NAMALWA (cell line): ENCODE measurements around the gene BTBD7.

Experiments
- DNase-seq: peaks from one replicate; pipeline ENCODE4 v3.0.0-alpha.2; 2015; ENCODE audit warnings: low spot score

BTBD7 gene

DNA sequence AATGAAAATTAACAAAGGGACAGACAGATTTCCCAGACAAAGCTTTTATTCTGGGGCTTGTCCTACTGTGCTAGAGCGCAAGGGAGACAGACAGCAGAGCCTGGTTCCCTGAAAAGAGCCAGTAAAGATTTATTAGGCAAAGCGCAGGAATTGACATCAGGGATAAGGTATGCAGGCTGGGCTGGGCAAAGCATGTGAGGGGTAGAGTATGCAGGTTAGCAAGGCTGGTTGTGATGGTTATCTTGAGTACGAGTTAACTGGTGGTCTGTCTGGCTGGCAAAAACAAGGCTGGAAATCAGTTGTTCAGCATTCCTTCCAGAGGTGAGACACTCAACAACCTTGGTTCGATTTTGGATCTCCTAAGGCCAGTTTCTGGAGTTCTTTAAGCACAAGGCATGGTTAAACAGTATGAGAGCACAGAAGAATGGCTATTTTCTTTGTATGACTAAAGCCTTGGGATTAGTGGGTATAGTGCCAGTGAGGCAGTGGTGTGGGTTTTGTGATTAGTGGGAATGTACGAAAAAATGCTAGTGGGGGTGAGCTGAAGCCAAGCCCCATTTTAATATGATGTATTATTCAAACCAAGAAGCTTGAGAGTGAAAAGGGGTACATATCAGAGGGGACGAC lies 30.9 kb downstream of the BTBD7 start:
- DNase-seq, result no peak

- DNase-seq, result no peak
Measured at GRCh38 chr14:93299866-93300265, 33.0 kb downstream of the BTBD7 start.

DNA sequence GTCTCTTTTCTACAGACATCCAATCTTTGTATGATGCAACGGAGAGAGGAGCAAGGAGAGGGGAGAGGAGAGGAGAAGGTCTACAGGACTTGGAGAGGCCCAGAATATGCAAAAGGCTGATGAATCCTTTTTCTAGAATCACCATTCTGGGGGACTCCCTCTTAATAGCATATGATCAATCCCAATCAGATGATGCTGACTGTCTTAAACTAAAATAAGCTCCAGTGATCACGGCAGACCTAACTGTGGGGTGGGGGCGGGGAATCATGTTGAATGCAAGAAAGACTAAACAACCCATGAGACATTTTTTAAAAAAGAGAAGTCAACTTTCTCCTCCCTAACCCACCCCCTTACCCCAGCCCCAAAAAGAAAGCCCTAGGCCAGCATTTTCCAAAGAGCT lies 33.4 kb downstream of the BTBD7 start:
- no peak for DNase-seq

- no peak for DNase-seq
Measured at GRCh38 chr14:93295541-93296220, 37.2 kb downstream of the BTBD7 start.

- DNase-seq, result no peak
Measured at GRCh38 chr14:93286212-93286890, 46.5 kb downstream of the BTBD7 start.

DNA sequence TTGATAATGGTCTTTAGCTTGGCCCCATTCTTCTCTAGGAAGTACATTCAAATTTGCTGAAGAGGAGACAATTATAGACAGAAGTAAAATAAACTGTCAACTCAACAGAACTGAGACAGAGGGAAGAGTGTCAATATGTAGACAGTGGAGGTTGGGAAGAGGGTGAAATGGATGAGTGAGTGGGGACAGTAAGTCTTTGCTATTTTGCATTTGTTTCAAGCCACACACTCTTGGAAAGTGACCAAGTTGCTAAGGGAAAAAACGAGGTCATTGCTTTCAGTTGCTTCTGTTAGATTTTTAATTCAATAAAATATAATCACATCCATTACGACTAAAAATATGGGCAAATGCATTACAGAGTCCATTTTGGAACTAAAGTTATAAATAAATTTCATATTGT lies 47.8 kb downstream of the BTBD7 start:
- DNase-seq, result no peak

DNA sequence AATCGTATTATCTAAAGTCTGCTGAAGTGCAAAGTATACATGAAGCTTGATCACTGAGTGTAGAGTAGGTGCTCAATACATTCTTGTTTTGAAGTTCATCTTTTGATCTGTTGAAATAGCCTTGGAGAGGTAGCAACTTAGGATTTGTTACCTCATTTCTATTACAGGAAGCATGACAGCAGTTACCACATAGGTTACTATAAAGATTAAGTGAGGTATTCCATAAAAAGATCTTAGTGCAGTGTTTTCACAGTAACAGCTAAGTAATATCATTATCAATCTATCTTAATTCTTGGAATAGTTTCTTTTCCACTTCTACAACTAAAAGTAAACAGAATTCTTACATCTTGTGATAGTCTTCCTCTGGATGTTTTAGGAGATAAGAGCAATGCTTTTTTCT lies 50.9 kb downstream of the BTBD7 start:
- DNase-seq, result no peak

DNA sequence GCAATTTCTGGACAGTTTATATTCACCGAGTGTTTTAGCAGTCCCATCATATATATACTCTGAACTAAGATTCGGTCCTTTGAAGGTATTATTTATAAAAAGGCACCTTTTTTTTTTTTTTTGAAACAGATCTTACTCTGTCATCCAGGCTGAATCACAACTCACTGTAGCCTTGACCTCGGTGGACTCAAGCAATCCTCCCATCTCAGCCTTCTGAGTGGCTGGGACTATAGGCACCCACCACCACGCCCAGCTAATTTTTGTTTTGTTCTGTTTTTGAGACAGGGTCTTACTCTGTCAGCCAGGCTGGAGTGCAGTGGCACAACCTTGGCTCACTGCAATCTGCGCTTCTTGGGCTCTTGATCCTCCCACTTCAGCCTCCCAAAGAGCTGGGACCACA lies 52.1 kb downstream of the BTBD7 start:
- no peak for DNase-seq

DNA sequence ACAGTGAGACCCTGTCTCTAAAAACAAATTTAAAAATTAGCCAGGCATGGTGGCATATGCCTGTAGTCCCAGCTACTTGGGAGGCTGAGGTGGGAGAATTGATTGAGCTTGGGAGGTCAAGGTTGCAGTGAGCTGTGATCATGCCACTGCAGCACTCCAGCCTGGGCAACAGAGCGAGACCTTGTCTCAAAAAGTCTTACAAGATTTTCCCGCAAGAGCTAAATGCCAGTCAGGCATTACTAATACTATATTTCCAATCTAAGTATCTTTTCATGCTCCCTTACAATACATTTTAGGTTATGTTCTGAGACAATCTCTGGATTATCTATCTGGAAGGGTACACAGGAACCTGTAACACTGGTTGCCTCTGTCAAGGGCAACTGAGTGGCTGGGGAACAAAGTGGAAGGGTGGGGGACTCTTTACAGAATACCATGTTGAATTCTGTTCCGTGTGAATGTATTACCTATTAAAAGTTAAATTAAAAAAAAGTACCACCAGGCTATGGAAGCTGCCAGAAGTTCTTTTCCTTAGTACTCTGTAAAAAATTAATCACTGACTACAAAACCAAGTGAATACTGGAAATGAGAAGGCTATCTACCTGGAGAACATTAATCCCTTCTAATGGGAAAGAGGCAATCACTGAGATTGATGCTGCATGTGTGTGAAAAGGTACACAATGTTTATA lies 56.7 kb downstream of the BTBD7 start:
- no peak for DNase-seq

GRCh38 chr14:93274055-93274806 lies 58.6 kb downstream of the BTBD7 start:
- DNase-seq, result no peak

DNA sequence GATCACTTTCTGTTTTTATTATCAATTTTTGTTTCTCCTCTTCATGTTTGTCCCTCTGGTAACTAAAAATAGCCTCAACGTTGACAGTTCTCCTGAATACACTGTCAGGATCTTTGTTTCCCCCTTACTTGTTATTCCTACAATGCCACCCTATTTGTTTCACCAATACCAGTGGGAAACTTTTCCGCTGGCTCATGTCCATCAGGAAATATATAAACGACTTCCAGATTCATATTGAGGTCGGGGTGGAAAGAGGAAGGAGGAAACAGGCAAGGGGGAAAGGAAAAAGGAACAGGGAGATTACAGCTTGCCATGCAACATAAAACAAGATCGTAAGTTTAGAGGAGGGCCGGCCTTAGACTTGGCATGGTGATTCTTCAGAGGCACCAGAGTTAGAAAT lies 61.7 kb downstream of the BTBD7 start:
- DNase-seq, result no peak

DNA sequence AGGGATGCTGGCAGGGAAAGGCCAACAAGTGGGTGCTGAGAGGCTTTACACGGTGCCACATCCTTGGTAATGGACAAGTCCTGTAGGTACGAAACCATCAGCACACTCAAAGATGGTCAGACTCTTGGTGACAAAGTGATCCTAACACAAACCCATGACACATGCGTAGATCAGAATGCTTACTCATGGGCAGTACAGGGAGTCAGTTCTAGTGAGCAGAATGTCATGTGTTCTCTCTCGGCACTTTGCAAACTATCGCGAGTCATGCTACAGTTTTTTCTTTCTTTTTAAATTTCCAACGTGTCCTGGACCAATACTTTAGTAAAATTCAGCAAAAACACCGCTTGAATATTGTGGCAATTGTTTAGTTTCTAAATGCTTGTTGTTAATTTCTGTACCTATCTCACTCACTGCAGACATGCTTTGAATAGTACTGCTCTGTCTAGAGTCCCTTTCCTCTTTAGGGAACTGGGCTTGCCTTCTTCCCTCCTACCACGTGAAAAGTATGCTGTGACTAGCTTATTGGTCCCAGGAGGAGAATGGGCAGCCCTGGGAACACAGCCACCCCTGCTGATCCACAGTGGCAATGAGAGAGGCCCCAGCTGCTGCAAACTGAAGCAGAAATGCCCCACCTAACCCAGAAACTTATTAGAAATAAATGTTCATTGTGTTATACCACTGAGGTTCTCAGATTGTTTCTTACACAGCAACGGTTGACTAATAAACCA lies 63.3 kb downstream of the BTBD7 start:
- no peak for DNase-seq

DNA sequence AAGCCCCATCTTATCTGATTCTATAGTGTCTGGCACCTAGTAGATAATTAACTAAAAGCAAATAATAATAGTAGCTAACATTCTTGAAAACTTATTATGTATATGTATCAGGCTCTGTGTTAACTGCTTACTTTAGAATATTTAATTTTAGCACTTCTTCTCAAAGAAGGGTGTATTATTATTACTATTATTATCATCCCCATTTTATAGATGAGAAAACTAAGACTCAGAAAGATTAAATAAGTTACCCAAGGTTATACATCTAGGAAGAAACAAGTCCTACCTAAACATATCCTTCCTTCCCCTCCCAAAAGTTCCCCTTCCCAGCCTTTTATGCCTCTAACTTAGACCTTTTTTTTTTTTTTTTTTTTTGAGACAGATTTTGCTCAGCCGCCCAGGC lies 64.4 kb downstream of the BTBD7 start:
- no peak for DNase-seq

DNA sequence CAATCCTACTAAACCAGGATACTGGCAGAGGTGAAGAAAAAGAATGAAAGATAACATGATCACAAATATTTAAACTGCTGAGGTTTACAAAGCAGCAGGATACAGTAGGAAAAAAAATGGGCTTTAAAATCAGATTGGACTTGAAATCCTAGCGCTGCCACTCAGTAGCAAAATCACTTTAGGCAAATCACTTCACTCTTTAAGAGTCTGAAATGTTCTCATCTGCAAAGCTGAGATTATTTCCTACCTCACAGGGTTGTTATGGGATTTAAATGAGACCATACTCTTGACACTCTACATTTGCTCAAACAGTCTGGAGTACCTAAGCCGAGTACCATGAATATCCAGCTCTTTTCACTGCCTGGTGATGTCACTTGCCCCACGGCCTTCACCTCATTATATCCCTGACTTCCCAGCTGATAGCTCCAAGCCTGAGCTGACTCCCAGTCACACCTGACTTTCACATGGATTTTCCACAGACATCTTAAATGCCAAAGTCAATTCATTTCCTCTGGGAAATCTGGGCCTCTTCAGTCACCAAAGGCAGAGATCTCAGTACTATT lies 65.6 kb downstream of the BTBD7 start:
- DNase-seq, result no peak

- DNase-seq, result no peak
Measured at GRCh38 chr14:93266127-93266526, 66.7 kb downstream of the BTBD7 start.

DNA sequence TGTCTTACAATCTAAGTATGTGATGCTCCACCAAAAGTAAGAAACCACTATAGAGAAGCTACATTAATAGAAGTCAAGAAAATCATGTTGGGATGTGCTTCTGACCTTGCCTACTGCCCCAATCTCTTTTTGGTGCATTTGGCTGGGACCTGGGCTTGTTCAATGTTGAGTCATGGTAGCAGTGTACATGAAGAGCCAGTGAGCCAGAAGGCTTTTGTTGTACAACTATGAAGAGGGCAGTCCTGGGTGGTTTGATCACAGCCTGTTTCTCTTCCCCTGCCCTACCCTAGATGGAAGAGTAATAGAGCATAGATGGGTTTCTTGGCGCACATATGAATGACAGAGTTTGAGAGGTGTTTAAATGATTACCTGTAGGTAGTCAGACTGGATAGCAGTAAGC lies 69.4 kb downstream of the BTBD7 start:
- no peak for DNase-seq

DNA sequence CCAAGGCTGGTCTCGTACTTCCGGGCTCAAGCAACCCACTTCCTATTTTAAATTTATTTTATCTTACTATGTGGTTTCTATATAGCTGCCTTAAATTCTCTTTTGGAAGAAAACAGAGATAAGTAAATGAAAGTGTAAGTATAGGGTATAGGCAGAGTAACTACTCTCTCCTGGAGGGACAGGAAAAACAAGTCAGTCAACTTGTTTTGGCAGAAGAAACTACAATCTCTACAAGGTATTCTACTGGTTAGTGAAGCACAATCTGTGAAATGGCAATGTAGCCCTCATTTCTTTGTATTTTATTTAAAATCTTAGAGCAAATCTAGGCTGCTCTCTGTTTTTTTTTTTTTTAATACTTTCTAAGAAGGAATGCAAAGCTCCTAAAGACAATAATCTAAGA lies 70.4 kb downstream of the BTBD7 start:
- DNase-seq, result no peak

DNA sequence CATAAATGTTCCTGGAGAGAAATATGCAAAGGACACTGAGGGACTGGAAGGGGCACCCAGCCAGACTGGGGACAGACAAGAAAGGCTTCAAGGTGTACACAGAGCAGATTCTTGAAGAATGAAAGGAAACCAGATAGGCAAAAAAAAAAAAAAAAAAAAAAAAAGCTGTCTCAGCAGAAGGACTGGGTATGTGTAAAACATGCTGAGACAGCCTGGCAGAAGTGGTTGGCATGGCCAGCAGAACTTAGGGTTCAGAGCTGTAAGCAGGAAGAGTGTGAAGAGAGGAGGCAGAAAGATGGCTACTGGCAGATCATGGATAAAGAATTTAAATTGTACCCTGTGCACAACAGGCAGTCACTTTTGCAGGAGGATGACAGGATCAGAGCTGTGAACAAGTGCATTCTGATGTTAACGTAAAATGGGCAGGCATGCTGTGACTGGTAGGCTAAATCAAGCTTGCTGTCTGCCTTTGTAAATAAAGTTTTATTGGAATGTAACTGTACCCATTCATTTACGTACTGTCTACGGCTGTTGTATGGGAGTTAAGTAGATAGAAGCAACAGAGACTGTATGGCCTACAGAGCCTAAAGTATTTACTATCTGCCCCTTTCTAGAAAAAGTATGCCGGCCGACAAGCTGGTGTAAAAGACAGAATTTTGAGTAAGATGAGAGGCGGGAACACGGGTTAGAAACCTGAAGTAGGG lies 83.6 kb downstream of the BTBD7 start:
- DNase-seq, result no peak

- no peak for DNase-seq
Measured at GRCh38 chr14:93246534-93246933, 86.3 kb downstream of the BTBD7 start.

DNA sequence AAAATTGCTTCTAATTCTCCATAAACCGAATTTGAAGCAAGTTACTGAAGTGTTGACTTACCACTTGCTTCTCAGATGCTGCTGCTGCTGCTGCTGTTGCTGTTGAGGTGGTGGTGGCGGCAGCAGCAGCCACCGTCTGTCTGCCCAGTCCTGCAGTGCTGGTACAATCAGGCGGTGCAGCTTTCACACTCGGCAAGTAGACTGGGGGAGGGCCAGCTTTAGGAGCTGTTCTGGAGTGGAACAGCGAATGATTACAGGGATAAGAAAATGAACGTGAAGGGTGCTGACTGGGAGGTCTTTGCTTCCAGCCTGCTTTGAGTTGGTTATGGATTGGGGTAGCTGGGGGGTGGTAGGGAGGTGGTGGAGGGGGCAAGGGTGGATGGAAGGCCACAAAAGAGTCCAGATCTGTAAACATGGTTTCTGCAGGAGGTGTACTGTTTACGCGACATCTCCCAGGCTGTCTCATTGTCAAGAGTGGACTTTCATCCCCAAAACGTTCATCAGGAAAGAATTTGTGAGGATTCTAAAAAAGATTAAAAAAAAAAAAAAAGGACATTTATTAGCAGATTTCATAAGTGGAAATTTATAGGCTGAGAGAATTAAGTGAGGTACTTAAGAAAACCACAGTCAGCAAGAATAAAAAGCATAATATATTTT lies 86.9 kb downstream of the BTBD7 start:
- no peak for DNase-seq
